ENCODE data around the gene REPS2.

REPS2 gene

GRCh38 chrX:16997313-16997712 lies 50.9 kb downstream of the REPS2 start:
- in situ Hi-C loops (cut with HindIII; ENCODE audit: low sequenced_read_pairs) = loop anchor here (5.0 kb wide), 1 partner anchor 60 kb away; no protein-coding TSS in a partner anchor

GRCh38 chrX:16999275-16999674 lies 52.8 kb downstream of the REPS2 start:
- in situ Hi-C loops (cut with HindIII; ENCODE audit: low sequenced_read_pairs) = loop anchor here (5.0 kb wide), 1 partner anchor 62 kb away; no protein-coding TSS in a partner anchor

DNA sequence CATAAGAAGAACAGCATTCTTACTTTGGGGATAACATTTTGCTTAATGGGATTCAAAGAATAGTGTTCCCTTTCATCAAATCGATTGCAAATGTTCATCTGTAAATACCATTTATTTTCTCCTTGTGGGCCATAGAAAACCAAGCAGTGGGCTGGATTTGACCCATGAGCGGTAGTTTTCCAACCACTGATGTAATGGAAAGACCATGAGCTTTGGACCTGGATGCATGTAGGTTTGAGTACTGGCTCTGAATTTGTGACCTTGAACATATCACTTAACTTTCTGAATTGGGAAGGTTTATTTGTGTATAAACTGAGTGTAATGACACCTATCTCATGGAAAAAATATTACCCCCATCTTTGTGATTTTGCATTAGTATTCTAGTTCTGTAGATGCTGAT lies 54.3 kb downstream of the REPS2 start:
- in situ Hi-C loops (cut with HindIII; ENCODE audit: low sequenced_read_pairs) = no loop called here

- in situ Hi-C loops (cut with HindIII; ENCODE audit: low sequenced_read_pairs) = no loop called here
These were observed 59.4 kb downstream of the REPS2 start for GRCh38 chrX:17005712-17006368.

GRCh38 chrX:17007134-17007768 lies 60.8 kb downstream of the REPS2 start:
- in situ Hi-C loops (cut with HindIII; ENCODE audit: low sequenced_read_pairs) = no loop called here

- in situ Hi-C loops (cut with HindIII; ENCODE audit: low sequenced_read_pairs) = no loop called here
These were observed 63.6 kb downstream of the REPS2 start for GRCh38 chrX:17009856-17010625.

DNA sequence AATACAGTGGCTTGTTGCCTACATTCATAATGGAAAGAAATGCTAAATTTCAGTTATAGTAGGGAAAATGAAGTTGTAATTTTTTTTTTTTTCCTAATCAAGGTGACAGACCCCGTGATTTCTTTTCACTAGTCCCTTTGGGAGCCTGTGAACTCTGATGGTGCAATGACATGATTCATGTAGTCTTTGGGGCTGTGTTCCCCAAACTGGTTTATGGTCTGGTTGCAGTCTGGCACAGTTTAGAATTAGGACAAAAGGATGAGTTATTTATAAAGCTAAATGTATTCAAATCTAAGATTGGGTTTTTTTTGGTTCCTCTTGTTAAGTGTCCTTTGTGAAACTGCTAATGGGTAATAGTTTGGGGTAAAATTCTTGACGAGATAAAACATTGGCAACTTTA lies 66.0 kb downstream of the REPS2 start:
- in situ Hi-C loops (cut with HindIII; ENCODE audit: low sequenced_read_pairs) = no loop called here

DNA sequence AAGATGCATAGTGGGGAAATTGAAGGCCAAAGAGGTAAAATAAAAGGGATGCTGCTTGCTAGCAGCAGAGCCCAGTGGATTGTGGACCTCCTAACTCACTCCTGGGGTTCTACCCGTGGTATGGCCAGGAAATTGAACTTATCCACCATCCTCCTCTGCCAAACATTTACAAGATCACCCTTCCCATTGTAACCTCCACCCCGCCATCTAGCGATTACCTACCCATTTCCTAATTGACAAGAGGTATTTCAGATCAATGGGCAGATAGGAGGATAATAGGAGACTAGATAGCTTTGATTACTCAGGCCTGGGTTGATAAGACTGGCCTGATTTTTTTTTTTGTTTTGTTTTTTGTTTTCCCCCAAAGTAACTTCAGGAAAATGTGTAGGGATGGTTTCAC lies 67.8 kb downstream of the REPS2 start:
- in situ Hi-C loops (cut with HindIII; ENCODE audit: low sequenced_read_pairs) = no loop called here

- in situ Hi-C loops (cut with HindIII; ENCODE audit: low sequenced_read_pairs) = loop anchor here (5.0 kb wide), 1 partner anchor 35 kb away; no protein-coding TSS in a partner anchor
These were observed 70.7 kb downstream of the REPS2 start for GRCh38 chrX:17017134-17017533.

DNA sequence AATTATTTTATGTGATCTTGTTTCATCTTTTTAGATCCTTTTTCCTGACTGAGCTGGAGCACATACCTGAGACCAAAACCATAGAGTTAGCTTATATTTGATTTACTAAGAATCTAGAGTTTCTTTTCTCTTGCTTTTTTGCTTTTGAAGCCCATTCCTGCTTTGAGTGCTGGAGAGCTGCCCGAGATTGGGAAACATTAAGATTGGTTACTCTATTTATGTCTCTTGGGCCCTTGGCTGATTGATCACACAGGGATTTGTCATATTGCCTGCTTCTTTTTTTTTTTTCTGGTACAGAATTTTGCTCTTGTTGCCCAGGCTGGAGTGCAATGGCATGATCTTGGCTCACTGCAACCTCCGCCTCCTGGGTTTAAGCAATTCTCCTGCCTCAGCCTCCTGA lies 73.9 kb downstream of the REPS2 start:
- in situ Hi-C loops (cut with HindIII; ENCODE audit: low sequenced_read_pairs) = no loop called here

GRCh38 chrX:17020851-17021821 lies 74.7 kb downstream of the REPS2 start:
- in situ Hi-C loops (cut with HindIII; ENCODE audit: low sequenced_read_pairs) = no loop called here

GRCh38 chrX:17021851-17022604 lies 75.6 kb downstream of the REPS2 start:
- in situ Hi-C loops (cut with HindIII; ENCODE audit: low sequenced_read_pairs) = no loop called here

DNA sequence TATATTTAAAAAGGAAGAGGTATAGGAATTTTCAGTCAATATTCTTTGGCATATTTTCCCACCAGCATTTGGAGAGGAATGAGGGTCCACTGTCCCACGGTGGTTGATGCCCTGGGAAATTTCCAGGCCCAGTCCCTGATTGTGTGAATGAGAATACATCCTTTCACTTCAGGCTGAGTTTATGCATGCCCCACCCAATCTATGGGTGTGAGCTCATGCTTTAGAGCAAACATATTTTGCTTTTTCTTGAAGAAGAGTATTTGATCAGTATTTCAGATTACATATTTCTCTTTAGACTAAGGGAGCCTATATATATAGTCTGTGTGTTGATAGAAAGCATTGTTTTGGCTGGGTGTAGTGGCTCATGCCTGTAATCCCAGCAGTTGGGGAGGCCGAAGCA lies 77.2 kb downstream of the REPS2 start:
- in situ Hi-C loops (cut with HindIII; ENCODE audit: low sequenced_read_pairs) = no loop called here

DNA sequence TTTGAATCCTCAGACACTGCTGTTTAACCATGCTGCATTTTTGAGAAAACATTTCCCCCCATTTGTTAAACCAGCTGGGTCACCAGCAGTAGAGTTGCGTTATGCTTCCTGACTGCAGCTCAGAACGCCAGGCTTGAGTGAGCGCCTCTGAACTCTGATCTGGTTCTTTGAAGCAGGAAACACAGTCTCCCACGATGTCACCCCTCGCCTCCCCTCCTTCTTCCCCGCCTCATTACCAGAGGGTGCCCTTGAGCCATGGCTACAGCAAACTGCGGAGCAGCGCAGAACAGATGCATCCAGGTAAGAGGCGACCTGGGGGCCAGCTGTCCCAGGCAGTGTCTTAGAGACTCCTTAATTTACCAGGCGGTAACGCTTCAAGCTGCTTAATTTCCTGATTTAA lies 78.4 kb downstream of the REPS2 start:
- in situ Hi-C loops (cut with HindIII; ENCODE audit: low sequenced_read_pairs) = no loop called here

DNA sequence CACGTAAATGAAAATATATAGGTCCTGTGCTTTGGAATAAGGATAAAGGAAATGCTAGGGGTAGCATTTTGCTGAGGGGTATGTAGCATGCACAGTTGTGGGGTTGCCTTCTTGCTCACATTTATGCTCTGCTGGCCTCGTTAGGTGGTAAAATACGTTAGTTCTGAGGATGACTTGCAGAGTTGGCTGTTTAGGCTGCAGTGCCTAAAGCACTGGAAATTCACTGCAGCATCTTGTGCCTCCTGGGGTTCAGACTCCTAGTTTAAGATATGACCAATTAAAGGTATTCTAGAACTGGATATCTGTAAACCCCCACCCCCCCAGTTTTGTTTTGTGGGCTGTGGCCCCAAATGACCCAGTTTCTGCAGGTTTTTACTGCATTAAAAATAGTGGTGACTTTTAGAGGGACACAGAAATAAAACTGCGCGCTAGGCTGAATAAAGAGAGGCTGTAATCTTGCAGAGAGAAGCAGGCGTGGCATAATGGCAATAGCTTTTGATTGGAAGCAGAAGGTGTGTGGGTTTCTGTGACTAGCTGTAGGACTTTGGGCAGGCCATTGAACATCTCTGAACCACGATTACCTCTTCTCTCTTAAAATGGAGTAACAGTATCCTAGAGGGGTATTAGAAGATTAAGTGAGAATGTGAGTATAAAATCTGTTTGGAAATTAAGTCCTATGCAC lies 79.3 kb downstream of the REPS2 start:
- in situ Hi-C loops (cut with HindIII; ENCODE audit: low sequenced_read_pairs) = no loop called here

GRCh38 chrX:17027931-17028330 lies 81.5 kb downstream of the REPS2 start:
- in situ Hi-C loops (cut with HindIII; ENCODE audit: low sequenced_read_pairs) = no loop called here

DNA sequence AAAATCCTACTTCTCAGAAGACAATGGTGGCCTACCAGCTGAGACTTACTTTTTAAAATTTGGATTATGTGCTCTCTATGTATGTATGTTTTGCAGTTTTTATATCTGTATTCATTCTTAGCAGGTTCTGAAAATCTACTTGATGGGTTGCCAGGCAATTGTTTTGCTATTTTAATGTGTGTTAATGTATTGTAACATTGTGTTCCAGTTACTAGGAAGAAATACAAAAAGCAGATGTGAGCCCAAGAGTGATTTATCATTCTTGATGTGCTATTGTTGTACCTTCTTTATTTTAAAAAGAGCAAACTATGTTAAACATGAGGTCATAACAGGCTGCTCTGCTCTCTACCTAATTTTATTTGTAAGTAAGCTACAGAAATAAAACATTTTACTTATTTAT lies 81.9 kb downstream of the REPS2 start:
- in situ Hi-C loops (cut with HindIII; ENCODE audit: low sequenced_read_pairs) = no loop called here

DNA sequence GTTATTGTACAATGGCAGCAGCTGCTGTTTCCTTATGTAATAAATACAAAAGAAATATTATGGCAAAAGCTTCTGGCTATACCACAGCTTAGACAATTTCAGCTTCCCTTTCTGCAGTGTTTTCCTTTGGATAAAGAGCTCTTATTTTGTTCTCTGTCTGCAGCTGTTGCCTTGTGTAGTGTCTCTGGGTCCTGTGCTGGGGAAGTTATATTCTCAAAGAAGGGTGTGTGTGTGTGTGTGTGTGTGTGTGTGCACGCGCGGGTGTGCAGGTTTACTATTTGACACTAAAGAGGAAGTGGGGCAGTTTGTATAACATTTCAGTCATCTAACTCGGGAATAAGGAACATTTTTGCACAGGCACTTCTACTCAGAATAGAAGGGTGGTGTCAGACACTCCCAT lies 83.6 kb downstream of the REPS2 start:
- in situ Hi-C loops (cut with HindIII; ENCODE audit: low sequenced_read_pairs) = no loop called here

- in situ Hi-C loops (cut with HindIII; ENCODE audit: low sequenced_read_pairs) = no loop called here
These were observed 84.3 kb downstream of the REPS2 start for GRCh38 chrX:17030580-17031270.
